Glomerular visceral epithelial cell (primary cell): Measurements from ENCODE around the gene GRM7.

Experiments
- DNase-seq: peaks from one replicate; pipeline ENCODE4 v3.0.0-alpha.2; 2016; ENCODE audit errors: extremely low spot score

The GRM7 gene

GRCh38 chr3:7146529-7146928 lies 285.6 kb downstream of the GRM7 start:
- DNase-seq: no peak

- no peak for DNase-seq
These were observed 297.6 kb downstream of the GRM7 start for GRCh38 chr3:7158516-7158915.

GRCh38 chr3:7160689-7161088 lies 299.8 kb downstream of the GRM7 start:
- no peak for DNase-seq

- DNase-seq: no peak
These were observed 305.5 kb downstream of the GRM7 start for GRCh38 chr3:7166460-7166859.

- DNase-seq: no peak
These were observed 310.6 kb downstream of the GRM7 start for GRCh38 chr3:7171493-7171892.

GRCh38 chr3:7172996-7173395 lies 312.1 kb downstream of the GRM7 start:
- no peak for DNase-seq

GRCh38 chr3:7188551-7188950 lies 327.6 kb downstream of the GRM7 start:
- DNase-seq: no peak

- peak; percentile 56 for DNase-seq
These were observed 329.2 kb downstream of the GRM7 start for GRCh38 chr3:7190095-7190494.

GRCh38 chr3:7193269-7193668 lies 332.4 kb downstream of the GRM7 start:
- DNase-seq: no peak

- DNase-seq: no peak
These were observed 333.3 kb downstream of the GRM7 start for GRCh38 chr3:7194071-7194835.

- no peak for DNase-seq
These were observed 335.0 kb downstream of the GRM7 start for GRCh38 chr3:7195934-7196333.

- DNase-seq: no peak
These were observed 340.9 kb downstream of the GRM7 start for GRCh38 chr3:7201784-7202183.

GRCh38 chr3:7203969-7204847 lies 343.3 kb downstream of the GRM7 start:
- DNase-seq: peak; percentile 34

- DNase-seq: no peak
These were observed 343.9 kb downstream of the GRM7 start for GRCh38 chr3:7204848-7205156.

GRCh38 chr3:7205535-7205934 lies 344.6 kb downstream of the GRM7 start:
- DNase-seq: peak; percentile 42

GRCh38 chr3:7205962-7206361 lies 345.0 kb downstream of the GRM7 start:
- DNase-seq: no peak

- DNase-seq: no peak
These were observed 346.2 kb downstream of the GRM7 start for GRCh38 chr3:7207125-7207524.

- DNase-seq: no peak
These were observed 347.0 kb downstream of the GRM7 start for GRCh38 chr3:7207928-7208327.

- DNase-seq: no peak
These were observed 348.2 kb downstream of the GRM7 start for GRCh38 chr3:7209098-7209497.

GRCh38 chr3:7211740-7212139 lies 350.8 kb downstream of the GRM7 start:
- DNase-seq: no peak

- DNase-seq: no peak
These were observed 354.8 kb downstream of the GRM7 start for GRCh38 chr3:7215706-7216105.

GRCh38 chr3:7226393-7226792 lies 365.5 kb downstream of the GRM7 start:
- no peak for DNase-seq

- no peak for DNase-seq
These were observed 377.8 kb downstream of the GRM7 start for GRCh38 chr3:7238565-7239295.
